Measurements from ENCODE around the gene LRRFIP1. TPM values are rescaled to one million over a fixed set of nuclear protein-coding genes. Genes with fewer than 3 reads are reported as not detected.
A peak's percentile ranks its signal among the peaks of the same experiment; 100 is the strongest.

LRRFIP1 gene
- total and polyA plus RNA-seq, 10 donors: 40.4 to 164 (median 124) TPM

- intact Hi-C loops (cut with DNase I; ENCODE audit: low total_unique reads): loop anchor here (10.0 kb wide), 2 partner anchors 158 to 228 kb away; no protein-coding TSS in a partner anchor
- WGBS, 5 donors: 86 to 96% (median 88%) methylated on average over 3 of the region's 3 CpGs
- TF ChIP-seq POLR2AphosphoS5 (IDR thresholded peaks at IDR 0.05): no peak
- no peak for TF ChIP-seq CTCF (IDR thresholded peaks at IDR 0.05 in 8 of 11, conservative IDR thresholded peaks at IDR 0.05 in 3 of 11)
- no peak for TF ChIP-seq POLR2A (IDR thresholded peaks at IDR 0.05)
- Histone ChIP-seq H3K9me3 (no peaks in the 10 kb centered on the region), H3K36me3 (peaks cover 0 to 67% (median 11%) of the 10 kb centered on the region in 6 donors), H3K27ac (peak overlapping the region in 2 of 8 donors; percentile 15 to 49), H3K27me3 (replicated peaks in 1 of 7) (no peaks in the 10 kb centered on the region), H3K4me1 (peaks cover 9 to 81% (median 52%) of the 10 kb centered on the region in 6 donors), H3K4me3 (no peak overlapping the region)
- DNase-seq: no peak
Measured at GRCh38 chr2:237742614-237743013, 115.2 kb downstream of the LRRFIP1 start.

- intact Hi-C loops (cut with DNase I; ENCODE audit: low total_unique reads): loop anchor here (10.0 kb wide), 2 partner anchors 158 to 228 kb away; no protein-coding TSS in a partner anchor
- peaks cover 0 to 67% (median 11%) of the 10 kb centered on the region in 6 donors for H3K36me3 ChIP-seq
- peak overlapping the region in 3 of 8 donors; percentile 15 to 51 (median 46) for H3K27ac ChIP-seq
- H3K9me3 ChIP-seq: no peaks in the 10 kb centered on the region
- TF ChIP-seq POLR2A (IDR thresholded peaks at IDR 0.05) (no peak), POLR2AphosphoS5 (IDR thresholded peaks at IDR 0.05) (no peak), CTCF (IDR thresholded peaks at IDR 0.05 in 8 of 11, conservative IDR thresholded peaks at IDR 0.05 in 3 of 11) (no peak)
- H3K4me3 ChIP-seq: no peak overlapping the region
- no peak for DNase-seq
- peaks cover 9 to 77% (median 51%) of the 10 kb centered on the region in 6 donors for H3K4me1 ChIP-seq
- no peaks in the 10 kb centered on the region for H3K27me3 ChIP-seq (replicated peaks in 1 of 7)
- 79 to 84% (median 81%) methylated on average over 6 of the region's 6 CpGs for WGBS, 5 donors
Measured at GRCh38 chr2:237743024-237743423, 115.6 kb downstream of the LRRFIP1 start.

GRCh38 chr2:237743561-237744269 lies 116.3 kb downstream of the LRRFIP1 start:
- Histone ChIP-seq H3K4me3 (no peak overlapping the region), H3K36me3 (peaks cover 0 to 67% (median 13%) of the 10 kb centered on the region in 6 donors), H3K9me3 (no peaks in the 10 kb centered on the region), H3K4me1 (peaks cover 9 to 71% (median 50%) of the 10 kb centered on the region in 6 donors), H3K27me3 (replicated peaks in 1 of 7) (no peaks in the 10 kb centered on the region), H3K27ac (peak overlapping the region in 3 of 8 donors; percentile 15 to 51 (median 46))
- no peak for DNase-seq
- TF ChIP-seq CTCF (IDR thresholded peaks at IDR 0.05 in 8 of 11, conservative IDR thresholded peaks at IDR 0.05 in 3 of 11) (no peak), POLR2AphosphoS5 (IDR thresholded peaks at IDR 0.05) (no peak), POLR2A (IDR thresholded peaks at IDR 0.05) (no peak)
- 71 to 80% (median 74%) methylated on average over 12 of the region's 12 CpGs for WGBS, 5 donors
- intact Hi-C loops (cut with DNase I; ENCODE audit: low total_unique reads): loop anchor here (1.0 to 10.0 kb wide), 3 partner anchors 70 to 229 kb away; no protein-coding TSS in a partner anchor

- 87 to 96% (median 92%) methylated on average over 6 of the region's 6 CpGs for WGBS, 5 donors
- no peaks in the 10 kb centered on the region for H3K27me3 ChIP-seq (replicated peaks in 1 of 7)
- peak overlapping the region in 3 of 8 donors; percentile 15 to 51 (median 46) for H3K27ac ChIP-seq
- DNase-seq: no peak
- H3K4me1 ChIP-seq: peaks cover 9 to 66% (median 47%) of the 10 kb centered on the region in 6 donors
- intact Hi-C loops (cut with DNase I; ENCODE audit: low total_unique reads): loop anchor here (1.0 to 10.0 kb wide), 3 partner anchors 71 to 229 kb away; no protein-coding TSS in a partner anchor
- no peak for TF ChIP-seq CTCF (IDR thresholded peaks at IDR 0.05 in 8 of 11, conservative IDR thresholded peaks at IDR 0.05 in 3 of 11)
- TF ChIP-seq POLR2AphosphoS5 (IDR thresholded peaks at IDR 0.05): no peak
- no peak for TF ChIP-seq POLR2A (IDR thresholded peaks at IDR 0.05)
- H3K4me3 ChIP-seq: no peak overlapping the region
- peaks cover 0 to 67% (median 17%) of the 10 kb centered on the region in 6 donors for H3K36me3 ChIP-seq
- no peaks in the 10 kb centered on the region for H3K9me3 ChIP-seq
Measured at GRCh38 chr2:237744270-237744612, 116.9 kb downstream of the LRRFIP1 start.

Data from spleen (tissue), 11 donors.